ENCODE results near the gene SPAG16. TPM values are rescaled to one million over a fixed set of nuclear protein-coding genes. Genes with fewer than 3 reads are reported as not detected.

The SPAG16 gene
- total and polyA plus RNA-seq, 2 of the 13 experiments (the other 11 are each of a cell fraction or from before 2014, with no cell fraction given): 9.6 to 26.5 TPM

DNA sequence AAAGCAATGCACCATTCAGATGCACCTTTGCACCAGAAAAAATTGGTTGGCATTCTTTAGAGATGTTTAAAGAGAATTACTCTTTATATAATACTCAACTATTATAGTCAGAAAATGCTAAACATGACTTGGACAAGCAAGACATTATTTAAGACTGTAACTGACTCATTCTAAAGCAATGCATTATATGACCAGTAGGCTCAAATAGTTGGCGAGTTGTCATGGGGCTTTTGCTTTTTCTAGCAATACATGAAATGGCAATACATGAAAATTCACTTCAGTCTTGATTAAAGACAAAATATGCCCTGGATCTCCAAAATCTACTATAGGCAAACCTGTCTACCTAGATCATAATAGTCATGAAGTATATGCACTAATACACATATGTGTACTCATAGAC, 909.7 kb downstream of the SPAG16 start:
- Histone ChIP-seq H3K9me3 (ENCODE audit: low read length) (no peaks in the 10 kb centered on the region), H3K4me3 (replicated peaks in 1 of 3; ENCODE audit: insufficient read depth in 1 of 3, low read depth in 2 of 3, low read length in 3 of 3) (no peak overlapping the region), H3K9ac (ENCODE audit: insufficient read depth, low read depth, low read length) (no peak overlapping the region), H4K20me1 (ENCODE audit: insufficient read depth, low read length) (no peaks in the 10 kb centered on the region), H3K36me3 (replicated peaks in 1 of 2; ENCODE audit: control insufficient read depth in 1 of 2, insufficient read depth in 2 of 2, low read length in 2 of 2) (no peaks in the 10 kb centered on the region), H3K4me2 (ENCODE audit: low read depth, low read length) (no peak overlapping the region), H3K4me1 (ENCODE audit: insufficient read depth, low read length) (no peaks in the 10 kb centered on the region), H3K27ac (ENCODE audit: extremely low read length, insufficient read depth, low read length) (no peak overlapping the region), H2AFZ (ENCODE audit: low read length) (no peak overlapping the region), H3K27me3 (ENCODE audit: control insufficient read depth in 1 of 2, insufficient read depth in 2 of 2, low read length in 2 of 2) (no peaks in the 10 kb centered on the region), H3K79me2 (ENCODE audit: insufficient read depth, low read length) (no peaks in the 10 kb centered on the region)
- BruUV-seq (replicated peaks): no TSS peak
- FAIRE-seq (no peak), DNase-seq (ENCODE audit: low spot score) (no peak), ATAC-seq (no peak)
- CTCF ChIA-PET (ENCODE audit: low intra/inter-chr PET ratio, low total read pairs): no interaction called here
- POLR2A ChIA-PET: no interaction called here
- intact Hi-C loops (cut with micrococcal nuclease; ENCODE audit: unreplicated experiment) (no loop called here), in situ Hi-C loops (cut with HindIII; ENCODE audit: extremely low pct_ligation_motif_present, low pct_unique_long_range_greater_than_20kb) (no loop called here)
- WGBS (ENCODE audit: low lambda C conversion rate): 0% methylated on average over 1 of the region's 1 CpG
- TF ChIP-seq ZNF850 (CRISPR knock-in tag; conservative IDR thresholded peaks at IDR 0.05) (no peak), MED1 (CRISPR knock-in tag; IDR thresholded peaks at IDR 0.05) (no peak), RNF2 (conservative IDR thresholded peaks at IDR 0.05; ENCODE audit: low read depth) (no peak)
- TF ChIP-seq, protein P1, sequence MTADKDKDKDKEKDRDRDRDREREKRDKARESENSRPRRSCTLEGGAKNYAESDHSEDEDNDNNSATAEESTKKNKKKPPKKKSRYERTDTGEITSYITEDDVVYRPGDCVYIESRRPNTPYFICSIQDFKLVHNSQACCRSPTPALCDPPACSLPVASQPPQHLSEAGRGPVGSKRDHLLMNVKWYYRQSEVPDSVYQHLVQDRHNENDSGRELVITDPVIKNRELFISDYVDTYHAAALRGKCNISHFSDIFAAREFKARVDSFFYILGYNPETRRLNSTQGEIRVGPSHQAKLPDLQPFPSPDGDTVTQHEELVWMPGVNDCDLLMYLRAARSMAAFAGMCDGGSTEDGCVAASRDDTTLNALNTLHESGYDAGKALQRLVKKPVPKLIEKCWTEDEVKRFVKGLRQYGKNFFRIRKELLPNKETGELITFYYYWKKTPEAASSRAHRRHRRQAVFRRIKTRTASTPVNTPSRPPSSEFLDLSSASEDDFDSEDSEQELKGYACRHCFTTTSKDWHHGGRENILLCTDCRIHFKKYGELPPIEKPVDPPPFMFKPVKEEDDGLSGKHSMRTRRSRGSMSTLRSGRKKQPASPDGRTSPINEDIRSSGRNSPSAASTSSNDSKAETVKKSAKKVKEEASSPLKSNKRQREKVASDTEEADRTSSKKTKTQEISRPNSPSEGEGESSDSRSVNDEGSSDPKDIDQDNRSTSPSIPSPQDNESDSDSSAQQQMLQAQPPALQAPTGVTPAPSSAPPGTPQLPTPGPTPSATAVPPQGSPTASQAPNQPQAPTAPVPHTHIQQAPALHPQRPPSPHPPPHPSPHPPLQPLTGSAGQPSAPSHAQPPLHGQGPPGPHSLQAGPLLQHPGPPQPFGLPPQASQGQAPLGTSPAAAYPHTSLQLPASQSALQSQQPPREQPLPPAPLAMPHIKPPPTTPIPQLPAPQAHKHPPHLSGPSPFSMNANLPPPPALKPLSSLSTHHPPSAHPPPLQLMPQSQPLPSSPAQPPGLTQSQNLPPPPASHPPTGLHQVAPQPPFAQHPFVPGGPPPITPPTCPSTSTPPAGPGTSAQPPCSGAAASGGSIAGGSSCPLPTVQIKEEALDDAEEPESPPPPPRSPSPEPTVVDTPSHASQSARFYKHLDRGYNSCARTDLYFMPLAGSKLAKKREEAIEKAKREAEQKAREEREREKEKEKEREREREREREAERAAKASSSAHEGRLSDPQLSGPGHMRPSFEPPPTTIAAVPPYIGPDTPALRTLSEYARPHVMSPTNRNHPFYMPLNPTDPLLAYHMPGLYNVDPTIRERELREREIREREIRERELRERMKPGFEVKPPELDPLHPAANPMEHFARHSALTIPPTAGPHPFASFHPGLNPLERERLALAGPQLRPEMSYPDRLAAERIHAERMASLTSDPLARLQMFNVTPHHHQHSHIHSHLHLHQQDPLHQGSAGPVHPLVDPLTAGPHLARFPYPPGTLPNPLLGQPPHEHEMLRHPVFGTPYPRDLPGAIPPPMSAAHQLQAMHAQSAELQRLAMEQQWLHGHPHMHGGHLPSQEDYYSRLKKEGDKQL (CRISPR knock-in tag; IDR thresholded peaks at IDR 0.05; ENCODE audit: low read depth): no peak
- TF ChIP-seq, protein P2, sequence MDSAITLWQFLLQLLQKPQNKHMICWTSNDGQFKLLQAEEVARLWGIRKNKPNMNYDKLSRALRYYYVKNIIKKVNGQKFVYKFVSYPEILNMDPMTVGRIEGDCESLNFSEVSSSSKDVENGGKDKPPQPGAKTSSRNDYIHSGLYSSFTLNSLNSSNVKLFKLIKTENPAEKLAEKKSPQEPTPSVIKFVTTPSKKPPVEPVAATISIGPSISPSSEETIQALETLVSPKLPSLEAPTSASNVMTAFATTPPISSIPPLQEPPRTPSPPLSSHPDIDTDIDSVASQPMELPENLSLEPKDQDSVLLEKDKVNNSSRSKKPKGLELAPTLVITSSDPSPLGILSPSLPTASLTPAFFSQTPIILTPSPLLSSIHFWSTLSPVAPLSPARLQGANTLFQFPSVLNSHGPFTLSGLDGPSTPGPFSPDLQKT (CRISPR knock-in tag; IDR thresholded peaks at IDR 0.05; ENCODE audit: borderline replicate concordance): no peak
- TF ChIP-seq, protein P3, sequence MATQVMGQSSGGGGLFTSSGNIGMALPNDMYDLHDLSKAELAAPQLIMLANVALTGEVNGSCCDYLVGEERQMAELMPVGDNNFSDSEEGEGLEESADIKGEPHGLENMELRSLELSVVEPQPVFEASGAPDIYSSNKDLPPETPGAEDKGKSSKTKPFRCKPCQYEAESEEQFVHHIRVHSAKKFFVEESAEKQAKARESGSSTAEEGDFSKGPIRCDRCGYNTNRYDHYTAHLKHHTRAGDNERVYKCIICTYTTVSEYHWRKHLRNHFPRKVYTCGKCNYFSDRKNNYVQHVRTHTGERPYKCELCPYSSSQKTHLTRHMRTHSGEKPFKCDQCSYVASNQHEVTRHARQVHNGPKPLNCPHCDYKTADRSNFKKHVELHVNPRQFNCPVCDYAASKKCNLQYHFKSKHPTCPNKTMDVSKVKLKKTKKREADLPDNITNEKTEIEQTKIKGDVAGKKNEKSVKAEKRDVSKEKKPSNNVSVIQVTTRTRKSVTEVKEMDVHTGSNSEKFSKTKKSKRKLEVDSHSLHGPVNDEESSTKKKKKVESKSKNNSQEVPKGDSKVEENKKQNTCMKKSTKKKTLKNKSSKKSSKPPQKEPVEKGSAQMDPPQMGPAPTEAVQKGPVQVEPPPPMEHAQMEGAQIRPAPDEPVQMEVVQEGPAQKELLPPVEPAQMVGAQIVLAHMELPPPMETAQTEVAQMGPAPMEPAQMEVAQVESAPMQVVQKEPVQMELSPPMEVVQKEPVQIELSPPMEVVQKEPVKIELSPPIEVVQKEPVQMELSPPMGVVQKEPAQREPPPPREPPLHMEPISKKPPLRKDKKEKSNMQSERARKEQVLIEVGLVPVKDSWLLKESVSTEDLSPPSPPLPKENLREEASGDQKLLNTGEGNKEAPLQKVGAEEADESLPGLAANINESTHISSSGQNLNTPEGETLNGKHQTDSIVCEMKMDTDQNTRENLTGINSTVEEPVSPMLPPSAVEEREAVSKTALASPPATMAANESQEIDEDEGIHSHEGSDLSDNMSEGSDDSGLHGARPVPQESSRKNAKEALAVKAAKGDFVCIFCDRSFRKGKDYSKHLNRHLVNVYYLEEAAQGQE (IDR thresholded peaks at IDR 0.05; ENCODE audit: borderline replicate concordance in 1 of 2, low read depth in 1 of 2, low read length in 2 of 2): no peak
- TF ChIP-seq, protein P4, sequence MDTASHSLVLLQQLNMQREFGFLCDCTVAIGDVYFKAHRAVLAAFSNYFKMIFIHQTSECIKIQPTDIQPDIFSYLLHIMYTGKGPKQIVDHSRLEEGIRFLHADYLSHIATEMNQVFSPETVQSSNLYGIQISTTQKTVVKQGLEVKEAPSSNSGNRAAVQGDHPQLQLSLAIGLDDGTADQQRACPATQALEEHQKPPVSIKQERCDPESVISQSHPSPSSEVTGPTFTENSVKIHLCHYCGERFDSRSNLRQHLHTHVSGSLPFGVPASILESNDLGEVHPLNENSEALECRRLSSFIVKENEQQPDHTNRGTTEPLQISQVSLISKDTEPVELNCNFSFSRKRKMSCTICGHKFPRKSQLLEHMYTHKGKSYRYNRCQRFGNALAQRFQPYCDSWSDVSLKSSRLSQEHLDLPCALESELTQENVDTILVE (CRISPR knock-in tag; IDR thresholded peaks at IDR 0.05): no peak
- TF ChIP-seq, protein P5, sequence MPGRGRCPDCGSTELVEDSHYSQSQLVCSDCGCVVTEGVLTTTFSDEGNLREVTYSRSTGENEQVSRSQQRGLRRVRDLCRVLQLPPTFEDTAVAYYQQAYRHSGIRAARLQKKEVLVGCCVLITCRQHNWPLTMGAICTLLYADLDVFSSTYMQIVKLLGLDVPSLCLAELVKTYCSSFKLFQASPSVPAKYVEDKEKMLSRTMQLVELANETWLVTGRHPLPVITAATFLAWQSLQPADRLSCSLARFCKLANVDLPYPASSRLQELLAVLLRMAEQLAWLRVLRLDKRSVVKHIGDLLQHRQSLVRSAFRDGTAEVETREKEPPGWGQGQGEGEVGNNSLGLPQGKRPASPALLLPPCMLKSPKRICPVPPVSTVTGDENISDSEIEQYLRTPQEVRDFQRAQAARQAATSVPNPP (CRISPR knock-in tag; IDR thresholded peaks at IDR 0.05): no peak
- TF ChIP-seq, protein P6, sequence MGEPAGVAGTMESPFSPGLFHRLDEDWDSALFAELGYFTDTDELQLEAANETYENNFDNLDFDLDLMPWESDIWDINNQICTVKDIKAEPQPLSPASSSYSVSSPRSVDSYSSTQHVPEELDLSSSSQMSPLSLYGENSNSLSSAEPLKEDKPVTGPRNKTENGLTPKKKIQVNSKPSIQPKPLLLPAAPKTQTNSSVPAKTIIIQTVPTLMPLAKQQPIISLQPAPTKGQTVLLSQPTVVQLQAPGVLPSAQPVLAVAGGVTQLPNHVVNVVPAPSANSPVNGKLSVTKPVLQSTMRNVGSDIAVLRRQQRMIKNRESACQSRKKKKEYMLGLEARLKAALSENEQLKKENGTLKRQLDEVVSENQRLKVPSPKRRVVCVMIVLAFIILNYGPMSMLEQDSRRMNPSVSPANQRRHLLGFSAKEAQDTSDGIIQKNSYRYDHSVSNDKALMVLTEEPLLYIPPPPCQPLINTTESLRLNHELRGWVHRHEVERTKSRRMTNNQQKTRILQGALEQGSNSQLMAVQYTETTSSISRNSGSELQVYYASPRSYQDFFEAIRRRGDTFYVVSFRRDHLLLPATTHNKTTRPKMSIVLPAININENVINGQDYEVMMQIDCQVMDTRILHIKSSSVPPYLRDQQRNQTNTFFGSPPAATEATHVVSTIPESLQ (CRISPR knock-in tag; conservative IDR thresholded peaks at IDR 0.05): no peak
